ENCODE results near the gene PEX5.
A peak's percentile ranks its signal among the peaks of the same experiment; 100 is the strongest.

The PEX5 gene

DNA sequence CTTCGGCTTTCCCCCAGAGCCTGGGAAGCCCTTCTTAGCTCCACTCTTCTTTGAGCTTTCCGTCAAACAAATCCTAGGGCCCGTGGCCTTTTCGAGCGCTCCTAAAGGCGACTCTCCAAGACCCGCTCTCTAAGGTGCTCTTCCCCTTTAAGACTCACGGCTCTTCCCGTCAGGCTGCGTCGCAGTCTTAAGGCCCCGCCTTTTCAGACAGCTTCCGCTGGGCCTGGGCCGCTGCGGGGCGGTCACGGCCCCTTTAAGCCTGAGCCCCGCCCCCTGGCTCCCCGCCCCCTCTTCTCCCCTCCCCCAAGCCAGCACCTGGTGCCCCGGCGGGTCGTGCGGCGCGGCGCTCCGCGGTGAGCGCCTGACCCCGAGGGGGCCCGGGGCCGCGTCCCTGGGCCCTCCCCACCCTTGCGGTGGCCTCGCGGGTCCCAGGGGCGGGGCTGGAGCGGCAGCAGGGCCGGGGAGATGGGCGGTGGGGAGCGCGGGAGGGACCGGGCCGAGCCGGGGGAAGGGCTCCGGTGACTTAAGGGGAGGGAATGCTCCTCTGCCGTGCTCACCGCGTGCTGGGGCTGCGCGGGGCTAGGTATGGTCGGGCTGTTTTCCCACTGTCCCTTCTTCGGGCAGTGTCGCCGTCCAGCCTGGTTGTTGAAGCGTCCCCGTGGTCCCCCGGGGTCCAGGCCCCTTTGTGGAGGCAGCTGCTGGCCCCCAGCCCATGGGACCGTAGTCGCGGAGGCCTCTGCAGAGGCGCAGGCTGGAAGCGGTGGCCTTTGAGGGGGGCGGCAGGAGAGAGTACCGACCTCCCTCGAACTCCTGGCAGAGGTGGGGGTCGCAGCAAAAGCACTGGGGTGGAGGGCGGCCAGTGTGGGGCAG is at the start of gene PEX5:
Gene PEX5 (plus strand): TSS at position 289 of the 870 bp plus-strand sequence. CDS start 692 bp downstream, outside the sequence.
- peak; percentile 75 for DNase-seq (ENCODE audit: low read depth)

GRCh38 chr12:7141351-7142005 is 48.0 kb upstream of the PEX5 start:
- DNase-seq (ENCODE audit: low read depth) = no peak

DNA sequence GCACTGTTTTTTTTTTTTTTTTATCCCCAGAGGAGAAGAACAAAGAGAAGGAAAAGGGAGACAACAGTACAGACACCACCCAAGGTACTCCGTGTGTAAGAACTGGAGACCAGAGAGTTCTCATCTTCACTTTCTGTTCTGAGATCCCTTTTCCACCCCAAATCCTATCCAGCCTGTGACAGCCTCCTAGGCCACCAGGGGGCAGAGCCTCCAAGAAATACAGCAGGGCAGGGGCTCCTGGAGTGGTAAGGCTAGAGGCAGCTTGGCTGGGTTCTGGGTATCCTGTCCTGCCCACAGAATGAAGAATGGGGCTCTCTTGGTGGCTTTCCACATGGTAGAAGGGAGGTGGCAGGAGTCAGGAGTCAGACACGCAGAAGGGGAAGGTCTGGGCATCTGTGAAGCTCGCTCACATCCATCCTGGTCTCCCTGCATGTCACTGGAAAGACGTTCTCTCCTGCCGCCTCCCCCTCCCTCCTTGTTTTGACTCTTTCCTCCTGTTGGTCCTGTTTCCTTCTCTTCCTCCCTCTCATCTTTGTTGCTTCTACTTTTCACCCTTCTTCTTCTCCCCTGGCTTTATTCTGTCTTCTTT is 47.3 kb upstream of the PEX5 start:
- DNase-seq (ENCODE audit: low read depth) = no peak

GRCh38 chr12:7142809-7143465 is 46.5 kb upstream of the PEX5 start:
- DNase-seq (ENCODE audit: low read depth) = no peak

GRCh38 chr12:7143564-7143963 is 45.9 kb upstream of the PEX5 start:
- DNase-seq (ENCODE audit: low read depth) = no peak

DNA sequence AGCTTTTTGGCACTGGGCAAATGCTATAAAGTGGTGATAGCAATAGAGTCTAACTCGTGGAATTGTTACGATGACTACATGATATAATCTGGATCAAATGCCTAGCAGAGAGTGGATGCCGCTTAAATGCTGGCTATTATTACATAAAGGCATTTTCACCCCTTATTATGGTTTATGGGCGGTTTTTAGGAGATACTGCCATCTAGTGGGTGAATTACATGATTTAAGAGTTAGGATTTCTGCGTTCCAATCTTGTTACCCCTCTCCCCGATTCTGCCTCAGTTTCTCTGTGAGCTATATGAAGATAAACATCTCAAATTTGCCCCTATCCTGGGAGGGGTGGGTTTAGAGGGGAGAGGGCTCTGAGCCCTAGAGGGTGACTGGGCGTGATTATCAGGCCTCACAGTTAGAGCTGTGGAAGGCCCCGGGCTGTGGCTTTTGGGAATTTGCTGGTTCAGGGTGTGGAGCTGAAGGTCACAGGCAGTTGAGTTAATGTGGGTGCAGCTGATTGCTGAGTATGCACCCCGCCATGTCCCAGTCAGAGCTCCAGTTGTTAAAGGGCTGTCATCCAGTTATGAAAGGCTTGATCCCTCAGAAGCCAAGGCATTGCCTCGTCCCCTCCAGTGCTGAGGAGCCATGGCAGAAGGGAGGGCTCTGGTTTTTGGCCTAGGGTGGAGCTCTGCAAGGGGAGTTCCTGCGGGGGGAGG is 44.9 kb upstream of the PEX5 start:
- no peak for DNase-seq (ENCODE audit: low read depth)

- DNase-seq (ENCODE audit: low read depth) = no peak
Measured at GRCh38 chr12:7145671-7146070, 43.8 kb upstream of the PEX5 start.

DNA sequence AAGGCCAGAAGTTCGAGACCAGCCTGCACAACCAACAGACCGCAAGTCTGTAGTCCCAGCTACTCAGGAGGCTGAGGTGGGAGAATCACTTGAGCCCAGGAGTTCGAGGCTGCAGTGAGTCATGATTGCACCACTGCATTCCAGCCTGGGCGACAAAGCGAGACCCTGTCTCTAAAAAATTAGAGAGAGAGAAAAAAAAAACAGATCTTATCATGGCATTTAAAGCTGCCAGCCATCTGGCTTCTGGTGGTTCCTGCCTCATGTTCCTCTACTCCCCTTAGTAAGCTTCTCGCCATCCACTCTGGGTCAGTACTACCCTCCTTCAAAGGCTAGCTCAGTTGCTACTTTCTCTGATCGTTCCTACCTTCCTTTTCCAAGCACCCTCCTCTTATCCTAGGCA is 43.3 kb upstream of the PEX5 start:
- DNase-seq (ENCODE audit: low read depth) = no peak

GRCh38 chr12:7146906-7147305 is 42.6 kb upstream of the PEX5 start:
- no peak for DNase-seq (ENCODE audit: low read depth)

- no peak for DNase-seq (ENCODE audit: low read depth)
Measured at GRCh38 chr12:7150356-7150755, 39.1 kb upstream of the PEX5 start.

DNA sequence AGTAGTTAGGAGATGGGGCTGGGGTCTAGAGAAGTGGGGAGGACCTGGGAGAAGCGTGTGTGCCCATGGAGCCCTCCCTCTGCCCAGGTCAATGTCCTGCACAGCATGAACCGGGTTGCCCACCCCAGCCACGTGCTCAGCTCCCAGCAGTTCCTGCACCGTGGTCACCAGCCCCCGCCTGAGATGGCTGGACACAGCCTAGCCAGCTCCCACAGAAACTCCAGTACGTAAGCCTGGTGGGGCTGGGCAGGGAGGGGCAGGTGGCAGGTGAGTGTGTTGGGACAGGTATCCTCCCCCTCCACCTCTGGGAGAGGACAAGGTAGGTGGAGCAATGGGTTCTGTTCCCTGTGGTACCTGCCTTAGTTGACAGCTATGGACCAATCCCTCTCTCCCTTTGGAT is 38.6 kb upstream of the PEX5 start:
- no peak for DNase-seq (ENCODE audit: low read depth)

DNA sequence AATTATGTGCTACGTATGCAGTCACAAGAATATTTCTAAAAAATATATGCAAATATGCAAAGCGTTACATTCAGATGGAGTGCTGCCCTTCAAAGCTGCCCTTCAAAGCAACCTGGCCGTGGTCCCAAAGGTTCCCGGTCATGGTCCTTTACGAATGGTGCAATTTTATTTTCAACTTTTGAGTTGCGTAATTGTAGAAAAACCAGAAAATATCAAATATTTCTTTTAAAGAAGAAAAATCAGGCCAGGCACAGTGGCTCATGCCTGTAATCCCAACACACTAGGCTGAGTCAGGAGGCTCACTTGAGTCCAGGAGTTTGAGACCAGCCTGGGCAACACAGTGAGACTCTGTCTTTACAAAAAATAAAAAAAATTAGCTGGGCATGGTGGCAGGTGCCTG is 38.0 kb upstream of the PEX5 start:
- no peak for DNase-seq (ENCODE audit: low read depth)

DNA sequence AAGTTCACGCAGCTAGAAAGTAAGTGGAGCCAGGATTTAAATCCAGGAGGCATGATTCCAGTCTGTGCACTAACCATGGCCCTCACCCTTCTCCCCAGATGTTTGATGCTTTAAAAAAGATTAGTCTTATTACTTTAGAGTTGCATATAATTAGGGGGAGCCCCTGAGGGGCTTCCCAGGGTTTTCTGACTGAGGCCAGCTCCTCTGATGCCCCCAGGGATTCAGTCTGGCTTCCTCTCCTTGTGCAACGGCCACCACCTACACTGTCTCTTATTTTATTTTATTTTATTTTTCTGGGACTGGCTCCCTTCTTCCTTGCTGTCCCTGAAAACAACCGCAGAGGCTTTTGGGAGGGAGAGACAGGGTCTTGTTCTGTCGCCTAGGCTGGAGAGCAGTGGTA is 36.7 kb upstream of the PEX5 start:
- DNase-seq (ENCODE audit: low read depth) = no peak

DNA sequence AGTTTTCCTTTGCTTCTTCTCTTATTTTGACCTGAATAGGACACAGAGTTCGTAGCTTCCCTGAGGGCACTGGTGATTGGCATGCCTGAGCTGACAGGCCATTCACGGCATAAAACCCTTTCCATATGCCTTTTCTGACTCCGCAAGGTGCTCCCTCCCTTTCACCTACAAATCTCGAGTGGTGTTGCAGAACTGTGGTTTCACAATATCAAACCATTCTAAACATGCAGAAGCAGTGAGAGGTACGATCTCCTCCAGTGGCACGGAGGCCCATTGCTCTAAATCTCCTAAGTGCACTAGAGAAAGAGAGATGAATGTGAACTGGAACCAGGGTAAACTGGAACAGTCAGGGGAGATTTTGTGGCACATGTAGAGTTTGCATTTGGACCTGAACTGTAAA is 35.4 kb upstream of the PEX5 start:
- no peak for DNase-seq (ENCODE audit: low read depth)

GRCh38 chr12:7154901-7155470 is 34.5 kb upstream of the PEX5 start:
- no peak for DNase-seq (ENCODE audit: low read depth)

- DNase-seq (ENCODE audit: low read depth) = no peak
Measured at GRCh38 chr12:7155471-7156034, 33.9 kb upstream of the PEX5 start.

DNA sequence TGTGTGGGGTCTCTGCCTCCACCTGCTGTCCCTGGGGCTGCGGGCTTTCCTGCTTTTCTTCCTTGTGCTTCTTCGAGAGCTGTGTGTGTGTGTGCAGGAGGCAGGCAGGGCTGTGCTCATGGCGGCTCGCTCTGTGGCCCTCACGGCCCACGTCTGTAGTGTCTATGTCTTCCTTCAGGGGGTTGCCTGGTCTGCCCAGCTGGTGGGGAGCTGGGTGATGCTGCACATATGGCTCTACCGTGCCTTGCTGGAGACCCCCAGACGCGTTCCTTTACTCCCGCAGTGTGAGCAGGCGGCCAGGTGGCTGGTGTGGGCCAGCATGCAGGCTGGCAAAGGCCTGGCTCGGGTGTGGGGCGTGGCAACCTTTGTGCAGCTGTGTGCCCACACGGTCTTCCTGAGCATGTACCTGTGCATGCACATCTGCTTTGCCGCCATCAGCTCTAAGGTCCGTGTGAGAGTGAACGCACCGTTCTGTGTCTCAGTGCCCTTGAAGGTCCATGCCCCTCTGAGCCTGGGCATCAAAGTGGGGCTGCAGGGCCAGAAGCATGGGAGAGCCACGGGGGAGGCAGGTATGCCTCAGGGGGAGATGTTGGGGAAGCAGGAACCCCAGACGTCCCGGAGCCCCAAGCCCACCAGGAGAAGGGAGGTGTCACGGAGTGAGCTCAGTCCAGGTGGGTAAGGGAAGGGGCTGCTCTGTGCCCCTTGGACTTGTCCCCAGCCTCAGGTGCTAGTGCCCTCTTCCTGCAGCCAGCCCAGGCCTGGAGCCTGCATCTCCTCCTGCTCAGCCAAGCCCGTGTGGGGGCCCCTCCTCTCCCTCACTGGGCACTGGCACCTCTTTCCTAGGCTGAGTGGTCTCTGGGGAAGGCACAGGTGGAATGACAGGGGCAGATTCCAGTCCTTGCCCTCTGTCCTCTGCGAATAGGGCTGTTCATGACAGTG is 33.0 kb upstream of the PEX5 start:
- no peak for DNase-seq (ENCODE audit: low read depth)

- DNase-seq (ENCODE audit: low read depth) = no peak
Measured at GRCh38 chr12:7157391-7157790, 32.1 kb upstream of the PEX5 start.

DNA sequence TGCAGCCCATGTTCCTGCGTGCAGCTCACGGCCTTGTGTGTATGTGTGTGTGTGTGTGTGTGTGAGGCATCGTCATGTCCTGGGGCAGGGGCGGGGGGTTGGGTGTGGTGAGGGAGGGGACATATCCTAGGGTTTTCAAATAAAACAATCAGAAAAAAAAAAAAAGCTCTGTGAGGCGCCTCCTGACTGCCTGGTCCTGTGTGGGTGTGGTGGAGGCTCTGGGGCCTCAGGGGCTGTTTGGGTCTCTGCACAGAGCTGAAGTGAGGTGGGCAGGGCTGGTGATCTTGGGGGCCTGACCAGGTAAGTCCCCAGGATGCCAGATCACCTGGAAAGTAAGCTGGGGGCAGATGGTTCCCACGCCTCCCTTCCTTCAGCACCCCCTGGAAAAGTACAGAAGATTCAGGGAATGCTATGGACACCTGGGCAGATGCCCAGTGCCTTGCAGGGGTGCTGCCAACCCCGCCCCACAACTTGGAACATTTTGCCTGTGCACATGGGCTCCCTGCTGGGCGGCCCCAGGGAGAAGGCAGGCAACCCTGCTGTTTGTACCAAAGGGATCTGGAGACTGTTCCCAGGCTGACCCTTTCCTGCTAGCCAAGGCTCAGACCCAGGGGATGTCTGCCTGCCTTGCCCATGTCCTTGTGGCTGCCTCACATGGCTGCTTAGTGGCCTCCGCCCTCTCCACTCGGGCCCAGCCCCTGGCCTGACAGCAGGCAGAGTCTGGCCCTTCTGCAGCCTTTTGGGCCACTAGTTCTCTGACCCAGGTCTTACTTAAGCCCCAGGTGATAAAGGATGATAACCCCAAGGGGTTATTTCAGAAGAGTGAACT is 30.5 kb upstream of the PEX5 start:
- no peak for DNase-seq (ENCODE audit: low read depth)

Data from T-helper 22 cell (primary cell).